Dermis lymphatic vessel endothelial cell (primary cell): Measurements from ENCODE around the gene SMOC2. TPM values are rescaled to one million over a fixed set of nuclear protein-coding genes. Genes with fewer than 3 reads are reported as not detected.

Source experiments
- total RNA-seq: library from RNA; depleted of rRNA; stranded (reverse); fragments of >200 nt; gene quantifications from 2 replicates; pipeline ENCODE4 v1.2.1, GENCODE V29; 2014

The SMOC2 gene
- total RNA-seq: not detected in 2 replicates

GRCh38 chr6:168440520-168441433, at the start of gene SMOC2:
SMOC2 (plus strand) TSS chr6:168441184; CDS start chr6:168441371, 187 bp downstream.

Other genes with a start within 250 kb of the SMOC2 start
- not detected in 2 replicates for gene DACT2, start 121.4 kb upstream of the SMOC2 start, total RNA-seq